ENCODE results near the gene SELENOM. TPM values are rescaled to one million over a fixed set of nuclear protein-coding genes. Genes with fewer than 3 reads are reported as not detected.
A peak's percentile ranks its signal among the peaks of the same experiment; 100 is the strongest.

SELENOM gene
- total and polyA plus RNA-seq, 7 donors: 23.6 to 68.2 (median 48.0) TPM

GRCh38 chr22:31093086-31093850, 14.1 kb downstream of the SELENOM start:
- intact Hi-C loops (cut with DNase I): loop anchor here in 1 of 2 donors (5.0 kb wide), 1 partner anchor 139 kb away; no protein-coding TSS in a partner anchor

DNA sequence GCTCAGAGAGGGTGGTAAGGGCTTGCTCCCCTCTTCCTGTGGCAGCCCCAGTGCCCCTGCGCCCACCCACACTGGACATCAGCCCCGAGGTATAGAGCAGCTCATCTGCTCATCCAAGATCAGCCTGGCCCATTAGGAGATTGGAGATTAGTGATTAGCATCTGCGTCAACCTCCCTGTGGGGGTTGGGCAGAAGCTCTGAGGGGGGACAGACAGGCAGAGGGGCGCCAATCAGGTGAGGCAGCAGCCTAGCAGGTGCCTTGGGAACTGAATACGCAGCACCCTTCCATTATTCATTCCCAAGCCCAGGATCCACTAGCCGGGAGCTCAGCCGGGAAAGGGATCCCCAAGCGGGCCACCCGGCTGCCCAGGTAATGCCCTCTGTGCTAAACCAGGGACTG, 15.2 kb downstream of the SELENOM start:
- no peak overlapping the region for H3K4me3 ChIP-seq

More at GRCh38 chr22:31093086-31093850, 14.1 kb downstream of the SELENOM start:
- H3K4me3 ChIP-seq: peak overlapping the region; percentile 77
- DNase-seq: peak; percentile 76 to 93
- H3K4me1 ChIP-seq: peaks cover 40% of the 10 kb centered on the region
- peak; percentile 84 to 91 (median 86) for ATAC-seq
- H3K9me3 ChIP-seq: no peaks in the 10 kb centered on the region
- peak overlapping the region; percentile 94 for H3K27ac ChIP-seq
- TF ChIP-seq, protein P1, sequence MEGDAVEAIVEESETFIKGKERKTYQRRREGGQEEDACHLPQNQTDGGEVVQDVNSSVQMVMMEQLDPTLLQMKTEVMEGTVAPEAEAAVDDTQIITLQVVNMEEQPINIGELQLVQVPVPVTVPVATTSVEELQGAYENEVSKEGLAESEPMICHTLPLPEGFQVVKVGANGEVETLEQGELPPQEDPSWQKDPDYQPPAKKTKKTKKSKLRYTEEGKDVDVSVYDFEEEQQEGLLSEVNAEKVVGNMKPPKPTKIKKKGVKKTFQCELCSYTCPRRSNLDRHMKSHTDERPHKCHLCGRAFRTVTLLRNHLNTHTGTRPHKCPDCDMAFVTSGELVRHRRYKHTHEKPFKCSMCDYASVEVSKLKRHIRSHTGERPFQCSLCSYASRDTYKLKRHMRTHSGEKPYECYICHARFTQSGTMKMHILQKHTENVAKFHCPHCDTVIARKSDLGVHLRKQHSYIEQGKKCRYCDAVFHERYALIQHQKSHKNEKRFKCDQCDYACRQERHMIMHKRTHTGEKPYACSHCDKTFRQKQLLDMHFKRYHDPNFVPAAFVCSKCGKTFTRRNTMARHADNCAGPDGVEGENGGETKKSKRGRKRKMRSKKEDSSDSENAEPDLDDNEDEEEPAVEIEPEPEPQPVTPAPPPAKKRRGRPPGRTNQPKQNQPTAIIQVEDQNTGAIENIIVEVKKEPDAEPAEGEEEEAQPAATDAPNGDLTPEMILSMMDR (IDR thresholded peaks at IDR 0.05): no peak
- H3K36me3 ChIP-seq (ENCODE audit: insufficient read depth in 1 of 2, low read depth in 1 of 2): peaks cover 0 to 84% of the 10 kb centered on the region in 2 donors
- no peaks in the 10 kb centered on the region for H3K27me3 ChIP-seq (ENCODE audit: insufficient read depth in 3 of 3, low read length in 2 of 3)
- WGBS, 3 donors: 25 to 39% (median 33%) methylated on average over 27 to 33 of the region's 33 CpGs

GRCh38 chr22:31091106-31091975, 16.0 kb downstream of the SELENOM start:
- no peaks in the 10 kb centered on the region for H3K9me3 ChIP-seq
- DNase-seq: peak in 1 of 2 donors; percentile 55
- TF ChIP-seq, protein P1 (IDR thresholded peaks at IDR 0.05): no peak
- no peaks in the 10 kb centered on the region for H3K27me3 ChIP-seq (ENCODE audit: insufficient read depth in 3 of 3, low read length in 2 of 3)
- 86% methylated on average over 29 of the region's 29 CpGs for WGBS, 3 donors
- H3K4me1 ChIP-seq: peaks cover 31% of the 10 kb centered on the region
- intact Hi-C loops (cut with DNase I): loop anchor here in 1 of 2 donors (5.0 kb wide), 1 partner anchor 141 kb away; no protein-coding TSS in a partner anchor
- H3K36me3 ChIP-seq (ENCODE audit: insufficient read depth in 1 of 2, low read depth in 1 of 2): peaks cover 0 to 72% of the 10 kb centered on the region in 2 donors
- no peak for ATAC-seq
- no peak overlapping the region for H3K27ac ChIP-seq
- no peak overlapping the region for H3K4me3 ChIP-seq

More for the DNA sequence above, 15.2 kb downstream of the SELENOM start:
- no peak for ATAC-seq
- TF ChIP-seq, protein P1 (IDR thresholded peaks at IDR 0.05): no peak
- H3K36me3 ChIP-seq (ENCODE audit: insufficient read depth in 1 of 2, low read depth in 1 of 2): peaks cover 0 to 80% of the 10 kb centered on the region in 2 donors
- no peaks in the 10 kb centered on the region for H3K9me3 ChIP-seq
- DNase-seq: no peak
- H3K27me3 ChIP-seq (ENCODE audit: insufficient read depth in 3 of 3, low read length in 2 of 3): no peaks in the 10 kb centered on the region
- peak overlapping the region; percentile 94 for H3K27ac ChIP-seq
- intact Hi-C loops (cut with DNase I): loop anchor here in 1 of 2 donors (5.0 kb wide), 1 partner anchor 140 kb away; no protein-coding TSS in a partner anchor
- peaks cover 38% of the 10 kb centered on the region for H3K4me1 ChIP-seq
- 90 to 95% (median 93%) methylated on average over 9 of the region's 9 CpGs for WGBS, 3 donors

DNA sequence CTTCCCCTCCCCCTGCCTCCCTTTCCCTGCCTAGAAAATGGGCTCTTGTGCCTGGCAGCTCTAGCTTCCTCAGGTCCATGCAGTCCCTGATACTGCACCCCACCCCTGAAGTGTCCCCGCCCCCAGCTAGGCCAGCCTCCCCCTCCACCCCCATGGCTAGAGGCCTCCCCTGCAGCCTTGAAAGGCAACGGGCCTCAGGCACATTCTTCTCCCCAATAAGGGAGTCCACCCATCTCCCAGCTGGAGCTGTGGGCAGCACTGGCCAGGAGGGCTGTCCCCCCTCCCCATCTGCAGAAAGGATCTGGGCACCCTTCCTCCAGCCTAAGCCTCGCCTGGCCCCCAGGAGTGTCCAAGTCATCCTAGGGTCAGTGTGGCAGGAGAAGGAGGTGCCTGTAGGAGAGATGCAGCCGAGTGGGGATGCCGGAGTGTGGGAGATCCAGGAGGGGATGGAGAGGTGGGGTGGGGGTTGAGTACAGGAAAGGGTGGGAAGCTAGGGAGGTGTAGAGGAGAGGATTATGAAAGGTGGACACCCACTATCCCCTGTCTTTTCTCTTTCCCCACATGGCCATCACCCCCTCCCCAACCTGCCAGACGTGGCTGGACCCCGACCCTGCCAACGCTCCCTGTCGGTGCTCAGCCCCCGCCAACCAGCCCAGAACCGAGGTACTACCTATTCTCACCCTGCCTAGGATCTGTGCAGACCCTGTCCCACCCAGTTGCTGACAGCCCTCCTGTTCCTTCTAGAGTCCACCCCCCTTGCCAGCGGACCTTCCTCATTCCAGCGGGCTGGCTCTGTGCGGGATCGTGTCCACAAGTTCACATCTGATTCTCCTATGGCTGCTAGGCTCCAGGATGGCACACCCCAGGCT, 16.9 kb downstream of the SELENOM start:
- 87 to 89% (median 88%) methylated on average over 15 of the region's 15 CpGs for WGBS, 3 donors
- Histone ChIP-seq H3K27ac (no peak overlapping the region), H3K9me3 (no peaks in the 10 kb centered on the region), H3K27me3 (ENCODE audit: insufficient read depth in 3 of 3, low read length in 2 of 3) (no peaks in the 10 kb centered on the region), H3K4me3 (no peak overlapping the region), H3K4me1 (peaks cover 22% of the 10 kb centered on the region), H3K36me3 (ENCODE audit: insufficient read depth in 1 of 2, low read depth in 1 of 2) (peaks cover 0 to 63% of the 10 kb centered on the region in 2 donors)
- DNase-seq: no peak
- TF ChIP-seq, protein P1 (IDR thresholded peaks at IDR 0.05): no peak
- intact Hi-C loops (cut with DNase I): loop anchor here (1.0 to 5.0 kb wide), 2 partner anchors 57 to 142 kb away; no protein-coding TSS in a partner anchor
- ATAC-seq: no peak

All from psoas muscle (tissue), 8 donors.